Fibroblast of lung (primary cell): ENCODE measurements around the gene TP53BP2. TPM values are rescaled to one million over a fixed set of nuclear protein-coding genes. Genes with fewer than 3 reads are reported as not detected.

Experiments
- DNase-seq, 2 donors: peaks; one replicate each; pipeline versions ENCODE4 v3.0.0 to v3.0.0-alpha.2; 2010; ENCODE audit warnings: low read depth in 2 of 2
- H2AFZ ChIP-seq: 2 replicates; pipeline ENCODE4 v1.5.1; 2012; ENCODE audit warnings: low read length, control low read depth, inconsistent platforms
- H3K27ac ChIP-seq: 2 replicates; pipeline ENCODE4 v1.5.1; 2011; ENCODE audit warnings: low read length, control low read depth; ENCODE audit not compliant: insufficient read depth
- H3K27me3 ChIP-seq: 2 replicates; pipeline ENCODE4 v1.5.1; 2011; ENCODE audit warnings: mild to moderate bottlenecking, low read length; ENCODE audit not compliant: control insufficient read depth, insufficient read depth
- H3K36me3 ChIP-seq: 2 replicates; pipeline ENCODE4 v1.5.1; 2011; ENCODE audit warnings: low read length; ENCODE audit not compliant: control insufficient read depth, insufficient read depth
- H3K4me1 ChIP-seq: 2 replicates; pipeline ENCODE4 v1.5.1; 2011; ENCODE audit warnings: low read length; ENCODE audit not compliant: control insufficient read depth, insufficient read depth; ENCODE audit errors: extremely low read depth
- H3K4me2 ChIP-seq: 2 replicates; pipeline ENCODE4 v1.5.1; 2011; ENCODE audit warnings: low read length, control low read depth; ENCODE audit not compliant: insufficient read depth; ENCODE audit errors: extremely low read depth
- H3K4me3 ChIP-seq, 4 experiments: fragments of 200-600 bp in 1 of 4; sonication (generic) in 1 of 4; replicated peaks in 1 of 4; 2 replicates each; pipeline ENCODE4 v1.5.1; 2011 to 2016; ENCODE audit warnings: low read length in 4 of 4, low read depth in 3 of 4, mild to moderate bottlenecking in 3 of 4, control low read depth in 2 of 4, inconsistent platforms in 1 of 4, mixed read lengths in 1 of 4; ENCODE audit not compliant: insufficient read depth in 1 of 4; ENCODE audit errors: control extremely low read depth in 1 of 4
- H3K79me2 ChIP-seq: 2 replicates; pipeline ENCODE4 v1.5.1; 2012; ENCODE audit warnings: mild to moderate bottlenecking, low read length, inconsistent platforms; ENCODE audit not compliant: control insufficient read depth, insufficient read depth
- H3K9ac ChIP-seq: 2 replicates; pipeline ENCODE4 v1.5.1; 2011; ENCODE audit warnings: mild to moderate bottlenecking, low read length, control low read depth; ENCODE audit not compliant: insufficient read depth
- H3K9me3 ChIP-seq: 2 replicates; pipeline ENCODE4 v1.5.1; 2012; ENCODE audit warnings: low read depth, low read length; ENCODE audit not compliant: control insufficient read depth, insufficient read depth
- H4K20me1 ChIP-seq: 2 replicates; pipeline ENCODE4 v1.5.1; 2011; ENCODE audit warnings: low read length; ENCODE audit not compliant: control insufficient read depth, insufficient read depth; ENCODE audit errors: extremely low read depth
- EZH2 ChIP-seq: IDR thresholded peaks from 2 replicates; pipeline ENCODE4 v1.5.1; 2012; ENCODE audit warnings: low read length, control low read depth, mild to moderate bottlenecking; ENCODE audit errors: missing control alignments
- polyA plus RNA-seq, 2 donors: library from polyadenylated mRNA; depleted of rRNA in 1 of 2; stranded (reverse) in 1 of 2; unstranded in 1 of 2; fragments of >200 nt; gene quantifications; 2 replicates each; pipeline ENCODE4 v1.2.1, GENCODE V29; 2011 to 2012; ENCODE audit warnings: missing spikeins in 1 of 2
- total RNA-seq: library from RNA; depleted of rRNA; stranded (reverse); fragments of >200 nt; gene quantifications from 2 replicates; pipeline ENCODE4 v1.2.1, GENCODE V29; 2014
- TF ChIP-seq, protein P1 (sequence below), 2 donors: IDR thresholded peaks in 1 of 2; conservative IDR thresholded peaks in 1 of 2; 1 replicate in 1 of 2; 2 replicates in 1 of 2; pipeline ENCODE4 v1.5.1; 2011 to 2012; ENCODE audit warnings: low read length in 2 of 2, control low read depth in 1 of 2, inconsistent platforms in 1 of 2, low read depth in 1 of 2, mild to moderate bottlenecking in 1 of 2

Gene TP53BP2
- total and polyA plus RNA-seq, 2 donors (not counting 1 experiment from before 2014, with no cell fraction given) = 28.4 to 30.4 TPM

DNA sequence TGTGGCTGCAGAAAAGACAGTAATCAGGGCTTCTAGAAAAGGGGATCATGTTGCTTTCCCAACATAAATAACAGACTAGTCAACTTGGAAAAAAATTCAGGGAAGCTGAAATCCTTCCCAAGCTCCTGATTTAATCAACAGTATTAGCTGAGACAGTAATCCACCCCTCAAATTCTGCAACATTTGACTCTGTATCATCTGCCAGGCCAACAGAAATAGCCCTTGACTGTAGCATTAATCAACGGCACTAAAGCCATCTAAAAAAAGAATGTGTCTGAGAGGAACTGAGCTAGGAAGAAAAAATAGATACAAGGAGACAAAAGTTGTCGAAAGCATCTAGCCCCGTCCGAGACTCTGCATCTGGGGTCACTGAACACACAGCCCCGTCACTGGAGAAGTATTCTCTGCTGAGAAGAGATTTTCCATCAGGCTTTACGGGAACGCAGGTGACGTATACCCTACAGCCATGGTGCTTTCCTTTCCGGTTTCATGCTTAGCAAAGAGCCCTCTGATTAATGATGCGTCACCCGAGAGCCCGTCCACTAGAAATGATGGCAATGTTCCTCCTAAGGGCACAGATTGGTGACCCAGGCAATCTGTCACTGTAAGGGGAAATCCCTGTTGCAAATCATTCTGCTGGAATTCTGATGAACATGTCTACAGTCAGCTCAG, 42.1 kb upstream of the TP53BP2 start:
- no peaks in the 10 kb centered on the region for H3K27me3 ChIP-seq
- H3K4me1 ChIP-seq = peaks cover 9% of the 10 kb centered on the region
- H3K9ac ChIP-seq = no peak overlapping the region
- DNase-seq = peak; percentile 90 to 99
- no peak for TF ChIP-seq EZH2
- TF ChIP-seq, protein P1, sequence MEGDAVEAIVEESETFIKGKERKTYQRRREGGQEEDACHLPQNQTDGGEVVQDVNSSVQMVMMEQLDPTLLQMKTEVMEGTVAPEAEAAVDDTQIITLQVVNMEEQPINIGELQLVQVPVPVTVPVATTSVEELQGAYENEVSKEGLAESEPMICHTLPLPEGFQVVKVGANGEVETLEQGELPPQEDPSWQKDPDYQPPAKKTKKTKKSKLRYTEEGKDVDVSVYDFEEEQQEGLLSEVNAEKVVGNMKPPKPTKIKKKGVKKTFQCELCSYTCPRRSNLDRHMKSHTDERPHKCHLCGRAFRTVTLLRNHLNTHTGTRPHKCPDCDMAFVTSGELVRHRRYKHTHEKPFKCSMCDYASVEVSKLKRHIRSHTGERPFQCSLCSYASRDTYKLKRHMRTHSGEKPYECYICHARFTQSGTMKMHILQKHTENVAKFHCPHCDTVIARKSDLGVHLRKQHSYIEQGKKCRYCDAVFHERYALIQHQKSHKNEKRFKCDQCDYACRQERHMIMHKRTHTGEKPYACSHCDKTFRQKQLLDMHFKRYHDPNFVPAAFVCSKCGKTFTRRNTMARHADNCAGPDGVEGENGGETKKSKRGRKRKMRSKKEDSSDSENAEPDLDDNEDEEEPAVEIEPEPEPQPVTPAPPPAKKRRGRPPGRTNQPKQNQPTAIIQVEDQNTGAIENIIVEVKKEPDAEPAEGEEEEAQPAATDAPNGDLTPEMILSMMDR (conservative IDR thresholded peaks at IDR 0.05 in 1 of 2, IDR thresholded peaks at IDR 0.05 in 1 of 2; ENCODE audit: low read depth in 1 of 2, low read length in 2 of 2) = no peak
- peak overlapping the region; percentile 77 for H3K4me2 ChIP-seq
- H3K9me3 ChIP-seq = no peaks in the 10 kb centered on the region
- no peaks in the 10 kb centered on the region for H3K36me3 ChIP-seq
- peak overlapping the region; percentile 42 for H2AFZ ChIP-seq
- H3K4me3 ChIP-seq = peak overlapping the region in 3 of 4 experiments; percentile 6 to 31 (median 27)
- H4K20me1 ChIP-seq = peaks cover 1% of the 10 kb centered on the region
- peak overlapping the region; percentile 75 for H3K27ac ChIP-seq
- H3K79me2 ChIP-seq = no peaks in the 10 kb centered on the region

DNA sequence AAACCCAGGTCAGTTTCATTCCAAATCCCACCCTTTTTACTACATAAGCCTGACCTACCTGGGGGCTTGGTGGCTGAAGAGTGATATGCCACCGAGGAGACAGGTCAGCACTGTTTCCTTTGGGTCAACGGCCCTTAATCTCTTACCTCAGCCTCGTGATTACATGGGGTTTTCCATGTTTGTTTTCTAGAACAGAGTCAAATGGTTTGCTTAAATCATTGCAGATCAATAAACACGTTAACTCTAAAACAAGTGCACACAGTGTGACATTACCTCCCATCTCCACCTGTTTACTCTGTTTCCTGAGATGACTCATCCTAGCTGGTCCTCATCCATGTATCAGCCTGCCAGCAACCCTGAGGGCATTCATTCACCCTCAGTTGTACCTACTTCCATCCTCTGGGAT, 40.8 kb upstream of the TP53BP2 start:
- Histone ChIP-seq H3K9ac (no peak overlapping the region), H3K4me1 (peaks cover 9% of the 10 kb centered on the region), H3K27ac (no peak overlapping the region), H2AFZ (no peak overlapping the region), H3K36me3 (no peaks in the 10 kb centered on the region), H4K20me1 (peaks cover 1% of the 10 kb centered on the region), H3K4me3 (no peak overlapping the region), H3K4me2 (no peak overlapping the region), H3K9me3 (no peaks in the 10 kb centered on the region), H3K79me2 (no peaks in the 10 kb centered on the region), H3K27me3 (no peaks in the 10 kb centered on the region)
- DNase-seq = no peak
- no peak for TF ChIP-seq EZH2
- TF ChIP-seq, protein P1 (conservative IDR thresholded peaks at IDR 0.05 in 1 of 2, IDR thresholded peaks at IDR 0.05 in 1 of 2; ENCODE audit: low read depth in 1 of 2, low read length in 2 of 2) = no peak

DNA sequence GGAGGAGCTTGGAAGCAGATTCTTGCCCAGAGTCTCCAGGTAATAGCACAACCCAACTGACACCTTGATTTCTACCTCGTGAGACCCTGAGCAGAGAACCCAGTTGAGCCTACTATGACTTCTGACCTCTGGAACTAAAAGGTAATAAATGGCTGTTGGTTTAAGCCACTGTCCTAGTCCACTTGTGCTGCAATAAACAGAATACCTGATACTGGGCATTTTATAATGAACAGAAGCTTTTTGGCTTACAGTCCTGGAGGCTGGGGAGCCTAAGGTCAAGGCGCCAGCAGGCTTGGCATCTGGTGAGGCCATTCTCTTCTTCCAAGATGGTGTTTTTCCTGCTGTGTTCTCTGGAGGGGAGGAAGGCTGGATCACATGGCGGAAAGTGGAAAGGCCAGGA, 39.9 kb upstream of the TP53BP2 start:
- TF ChIP-seq EZH2 = no peak
- TF ChIP-seq, protein P1 (conservative IDR thresholded peaks at IDR 0.05 in 1 of 2, IDR thresholded peaks at IDR 0.05 in 1 of 2; ENCODE audit: low read depth in 1 of 2, low read length in 2 of 2) = no peak
- DNase-seq = no peak
- Histone ChIP-seq H4K20me1 (peaks cover 1% of the 10 kb centered on the region), H3K27ac (no peak overlapping the region), H3K4me1 (peaks cover 9% of the 10 kb centered on the region), H3K27me3 (no peaks in the 10 kb centered on the region), H3K9me3 (no peaks in the 10 kb centered on the region), H3K9ac (no peak overlapping the region), H3K4me2 (no peak overlapping the region), H2AFZ (no peak overlapping the region), H3K36me3 (no peaks in the 10 kb centered on the region), H3K79me2 (no peaks in the 10 kb centered on the region), H3K4me3 (no peak overlapping the region)
